Measurements from ENCODE around the gene POC1A.
A peak's percentile ranks its signal among the peaks of the same experiment; 100 is the strongest.
"Not testable (repeated sequence)": the region's sequence is repeated elsewhere in the genome, so short reads cannot be mapped to it uniquely, and the experiment has no call there.

Gene POC1A

GRCh38 chr3:52051444-52051843, 102.8 kb downstream of the POC1A start:
- Histone ChIP-seq H3K4me1 (ENCODE audit: control insufficient read depth, insufficient read depth, low read length) (peaks cover 5% of the 10 kb centered on the region), H3K9me3 (ENCODE audit: control insufficient read depth, insufficient read depth, low read length) (no peaks in the 10 kb centered on the region), H3K4me3 (ENCODE audit: low read depth, low read length) (no peak overlapping the region), H3K36me3 (ENCODE audit: control insufficient read depth, insufficient read depth, low read length) (peaks cover 48% of the 10 kb centered on the region), H3K9ac (ENCODE audit: low read depth, low read length) (no peak overlapping the region), H3K27me3 (ENCODE audit: control insufficient read depth, insufficient read depth, low read length) (no peaks in the 10 kb centered on the region)

GRCh38 chr3:52050571-52050970, 103.7 kb downstream of the POC1A start:
- Histone ChIP-seq H3K4me1 (ENCODE audit: control insufficient read depth, insufficient read depth, low read length) (peaks cover 5% of the 10 kb centered on the region), H3K9ac (ENCODE audit: low read depth, low read length) (no peak overlapping the region), H3K9me3 (ENCODE audit: control insufficient read depth, insufficient read depth, low read length) (no peaks in the 10 kb centered on the region), H3K4me3 (ENCODE audit: low read depth, low read length) (no peak overlapping the region), H3K36me3 (ENCODE audit: control insufficient read depth, insufficient read depth, low read length) (peaks cover 48% of the 10 kb centered on the region), H3K27me3 (ENCODE audit: control insufficient read depth, insufficient read depth, low read length) (no peaks in the 10 kb centered on the region)

GRCh38 chr3:52049503-52049902, 104.7 kb downstream of the POC1A start:
- H3K27me3 ChIP-seq (ENCODE audit: control insufficient read depth, insufficient read depth, low read length): no peaks in the 10 kb centered on the region
- no peak overlapping the region for H3K4me3 ChIP-seq (ENCODE audit: low read depth, low read length)
- H3K9me3 ChIP-seq (ENCODE audit: control insufficient read depth, insufficient read depth, low read length): no peaks in the 10 kb centered on the region
- peaks cover 5% of the 10 kb centered on the region for H3K4me1 ChIP-seq (ENCODE audit: control insufficient read depth, insufficient read depth, low read length)
- no peak overlapping the region for H3K9ac ChIP-seq (ENCODE audit: low read depth, low read length)
- H3K36me3 ChIP-seq (ENCODE audit: control insufficient read depth, insufficient read depth, low read length): peaks cover 48% of the 10 kb centered on the region

GRCh38 chr3:52047295-52047960, 106.8 kb downstream of the POC1A start:
- Histone ChIP-seq H3K4me3 (ENCODE audit: low read depth, low read length) (no peak overlapping the region), H3K9me3 (ENCODE audit: control insufficient read depth, insufficient read depth, low read length) (no peaks in the 10 kb centered on the region), H3K9ac (ENCODE audit: low read depth, low read length) (no peak overlapping the region), H3K36me3 (ENCODE audit: control insufficient read depth, insufficient read depth, low read length) (peaks cover 37% of the 10 kb centered on the region), H3K4me1 (ENCODE audit: control insufficient read depth, insufficient read depth, low read length) (no peaks in the 10 kb centered on the region), H3K27me3 (ENCODE audit: control insufficient read depth, insufficient read depth, low read length) (no peaks in the 10 kb centered on the region)

- Histone ChIP-seq H3K4me3 (ENCODE audit: low read depth, low read length) (no peak overlapping the region), H3K9ac (ENCODE audit: low read depth, low read length) (no peak overlapping the region), H3K27me3 (ENCODE audit: control insufficient read depth, insufficient read depth, low read length) (no peaks in the 10 kb centered on the region), H3K9me3 (ENCODE audit: control insufficient read depth, insufficient read depth, low read length) (no peaks in the 10 kb centered on the region), H3K36me3 (ENCODE audit: control insufficient read depth, insufficient read depth, low read length) (peaks cover 31% of the 10 kb centered on the region), H3K4me1 (ENCODE audit: control insufficient read depth, insufficient read depth, low read length) (no peaks in the 10 kb centered on the region)
These were observed 107.4 kb downstream of the POC1A start for GRCh38 chr3:52046902-52047239.

GRCh38 chr3:52046186-52046901, 107.9 kb downstream of the POC1A start:
- no peak overlapping the region for H3K4me3 ChIP-seq (ENCODE audit: low read depth, low read length)
- H3K9me3 ChIP-seq (ENCODE audit: control insufficient read depth, insufficient read depth, low read length): no peaks in the 10 kb centered on the region
- H3K27me3 ChIP-seq (ENCODE audit: control insufficient read depth, insufficient read depth, low read length): no peaks in the 10 kb centered on the region
- no peak overlapping the region for H3K9ac ChIP-seq (ENCODE audit: low read depth, low read length)
- peaks cover 26% of the 10 kb centered on the region for H3K36me3 ChIP-seq (ENCODE audit: control insufficient read depth, insufficient read depth, low read length)
- no peaks in the 10 kb centered on the region for H3K4me1 ChIP-seq (ENCODE audit: control insufficient read depth, insufficient read depth, low read length)

GRCh38 chr3:52044869-52045619, 109.2 kb downstream of the POC1A start:
- H3K4me3 ChIP-seq (ENCODE audit: low read depth, low read length): no peak overlapping the region
- peaks cover 17% of the 10 kb centered on the region for H3K36me3 ChIP-seq (ENCODE audit: control insufficient read depth, insufficient read depth, low read length)
- peak overlapping the region; percentile 24 for H3K9ac ChIP-seq (ENCODE audit: low read depth, low read length)
- H3K4me1 ChIP-seq (ENCODE audit: control insufficient read depth, insufficient read depth, low read length): no peaks in the 10 kb centered on the region
- no peaks in the 10 kb centered on the region for H3K9me3 ChIP-seq (ENCODE audit: control insufficient read depth, insufficient read depth, low read length)
- H3K27me3 ChIP-seq (ENCODE audit: control insufficient read depth, insufficient read depth, low read length): no peaks in the 10 kb centered on the region

GRCh38 chr3:52043750-52044149, 110.5 kb downstream of the POC1A start:
- H3K36me3 ChIP-seq (ENCODE audit: control insufficient read depth, insufficient read depth, low read length): peaks cover 4% of the 10 kb centered on the region
- no peaks in the 10 kb centered on the region for H3K9me3 ChIP-seq (ENCODE audit: control insufficient read depth, insufficient read depth, low read length)
- no peaks in the 10 kb centered on the region for H3K4me1 ChIP-seq (ENCODE audit: control insufficient read depth, insufficient read depth, low read length)
- H3K9ac ChIP-seq (ENCODE audit: low read depth, low read length): no peak overlapping the region
- no peak overlapping the region for H3K4me3 ChIP-seq (ENCODE audit: low read depth, low read length)
- no peaks in the 10 kb centered on the region for H3K27me3 ChIP-seq (ENCODE audit: control insufficient read depth, insufficient read depth, low read length)

- not testable (repeated sequence) for H3K36me3 ChIP-seq (ENCODE audit: control insufficient read depth, insufficient read depth, low read length); H3K27me3 ChIP-seq (ENCODE audit: control insufficient read depth, insufficient read depth, low read length); H3K4me1 ChIP-seq (ENCODE audit: control insufficient read depth, insufficient read depth, low read length); H3K4me3 ChIP-seq (ENCODE audit: low read depth, low read length); H3K9me3 ChIP-seq (ENCODE audit: control insufficient read depth, insufficient read depth, low read length); H3K9ac ChIP-seq (ENCODE audit: low read depth, low read length)
These were observed 111.2 kb downstream of the POC1A start for GRCh38 chr3:52043039-52043438.

GRCh38 chr3:52041118-52041731, 113.0 kb downstream of the POC1A start:
- Histone ChIP-seq H3K9me3 (ENCODE audit: control insufficient read depth, insufficient read depth, low read length) (no peaks in the 10 kb centered on the region), H3K4me3 (ENCODE audit: low read depth, low read length) (no peak overlapping the region), H3K9ac (ENCODE audit: low read depth, low read length) (no peak overlapping the region), H3K36me3 (ENCODE audit: control insufficient read depth, insufficient read depth, low read length) (no peaks in the 10 kb centered on the region), H3K27me3 (ENCODE audit: control insufficient read depth, insufficient read depth, low read length) (no peaks in the 10 kb centered on the region), H3K4me1 (ENCODE audit: control insufficient read depth, insufficient read depth, low read length) (no peaks in the 10 kb centered on the region)

GRCh38 chr3:52040600-52040999, 113.6 kb downstream of the POC1A start:
- Histone ChIP-seq H3K4me3 (ENCODE audit: low read depth, low read length) (no peak overlapping the region), H3K4me1 (ENCODE audit: control insufficient read depth, insufficient read depth, low read length) (no peaks in the 10 kb centered on the region), H3K9ac (ENCODE audit: low read depth, low read length) (no peak overlapping the region), H3K9me3 (ENCODE audit: control insufficient read depth, insufficient read depth, low read length) (no peaks in the 10 kb centered on the region), H3K36me3 (ENCODE audit: control insufficient read depth, insufficient read depth, low read length) (no peaks in the 10 kb centered on the region), H3K27me3 (ENCODE audit: control insufficient read depth, insufficient read depth, low read length) (no peaks in the 10 kb centered on the region)
